SK-N-SH treated with all-trans-retinoic acid at 6 μM for 48 hours (cell line): ENCODE data around the gene ZNF143.

ENCODE experiments used
- ATAC-seq: fragments of 200-7000 bp; cut with Tn5 transposase; 3 replicates; pipeline ENCODE4 v1.9.1; 2020; ENCODE audit warnings: mild to moderate bottlenecking, moderate library complexity
- ARNTL ChIP-seq: fragments of 450-650 bp; formaldehyde crosslinking; IDR thresholded peaks from 2 replicates; pipeline ENCODE4 v1.5.0; 2020; ENCODE audit warnings: low read depth, mild to moderate bottlenecking, moderate library complexity, borderline replicate concordance
- BACH2 ChIP-seq: fragments of 250-450 bp; sonication (Bioruptor Pico); IDR thresholded peaks from 2 replicates; pipeline ENCODE4 v1.9.0; 2021; ENCODE audit warnings: mild to moderate bottlenecking, borderline replicate concordance
- CSDC2 ChIP-seq: fragments of 250-450 bp; sonication (Bioruptor Pico); IDR thresholded peaks from 2 replicates; pipeline ENCODE4 v1.5.0; 2020; ENCODE audit warnings: mild to moderate bottlenecking, moderate library complexity
- CSRNP3 ChIP-seq: fragments of 250-450 bp; sonication (Bioruptor Pico); IDR thresholded peaks from 2 replicates; pipeline ENCODE4 v1.5.1; 2021; ENCODE audit warnings: mild to moderate bottlenecking, moderate library complexity
- ESRRG ChIP-seq: fragments of 250-450 bp; sonication (Bioruptor Pico); IDR thresholded peaks from 2 replicates; pipeline ENCODE4 v1.6.1; 2021; ENCODE audit warnings: mild to moderate bottlenecking
- GLIS3 ChIP-seq: fragments of 250-450 bp; sonication (Bioruptor Pico); IDR thresholded peaks from 2 replicates; pipeline ENCODE4 v1.5.0; 2020; ENCODE audit warnings: mild to moderate bottlenecking, moderate library complexity
- ISL1 ChIP-seq: fragments of 250-450 bp; sonication (Bioruptor Pico); IDR thresholded peaks from 2 replicates; pipeline ENCODE4 v2.1.2; 2022; ENCODE audit warnings: mild to moderate bottlenecking, moderate library complexity
- OSR1 ChIP-seq: fragments of 250-450 bp; sonication (Bioruptor Pico); IDR thresholded peaks from 2 replicates; pipeline ENCODE4 v1.8.0; 2022; ENCODE audit warnings: moderate library complexity, mild to moderate bottlenecking, inconsistent platforms
- PATZ1 ChIP-seq: fragments of 250-450 bp; sonication (Bioruptor Pico); IDR thresholded peaks from 2 replicates; pipeline ENCODE4 v1.8.0; 2020; ENCODE audit warnings: mild to moderate bottlenecking, moderate library complexity, borderline replicate concordance
- PPARA ChIP-seq: fragments of 250-450 bp; sonication (Bioruptor Pico); IDR thresholded peaks from 2 replicates; pipeline ENCODE4 v1.5.0; 2020; ENCODE audit warnings: mild to moderate bottlenecking, borderline replicate concordance
- SNAI2 ChIP-seq: fragments of 250-450 bp; sonication (Bioruptor Pico); IDR thresholded peaks from 2 replicates; pipeline ENCODE4 v1.5.0; 2020; ENCODE audit warnings: mild to moderate bottlenecking, moderate library complexity
- TCF4 ChIP-seq: fragments of 250-450 bp; sonication (Bioruptor Pico); IDR thresholded peaks from 2 replicates; pipeline ENCODE4 v1.8.0; 2021; ENCODE audit warnings: mild to moderate bottlenecking, moderate library complexity, borderline replicate concordance
- TSHZ2 ChIP-seq: fragments of 250-450 bp; sonication (Bioruptor Pico); IDR thresholded peaks from 2 replicates; pipeline ENCODE4 v1.5.0; 2020; ENCODE audit warnings: mild to moderate bottlenecking, moderate library complexity
- ZC3H10 ChIP-seq: fragments of 250-450 bp; sonication (Bioruptor Pico); IDR thresholded peaks from 2 replicates; pipeline ENCODE4 v1.5.1; 2021; ENCODE audit warnings: mild to moderate bottlenecking, moderate library complexity
- ZFP3 ChIP-seq: fragments of 250-450 bp; sonication (Bioruptor Pico); IDR thresholded peaks from 2 replicates; pipeline ENCODE4 v1.5.0; 2020; ENCODE audit warnings: mild to moderate bottlenecking, moderate library complexity
- ZFP30 ChIP-seq: fragments of 450-650 bp; formaldehyde crosslinking; IDR thresholded peaks from 2 replicates; pipeline ENCODE4 v1.5.0; 2022; ENCODE audit warnings: mild to moderate bottlenecking, moderate library complexity
- ZNF565 ChIP-seq: fragments of 450-650 bp; formaldehyde crosslinking; conservative IDR thresholded peaks from 2 replicates; pipeline ENCODE4 v1.5.0; 2020; ENCODE audit warnings: low read depth, mild to moderate bottlenecking, moderate library complexity
- ZNF70 ChIP-seq: fragments of 450-650 bp; formaldehyde crosslinking; IDR thresholded peaks from 2 replicates; pipeline ENCODE4 v1.5.0; 2020; ENCODE audit warnings: mild to moderate bottlenecking, moderate library complexity

The ZNF143 gene

GRCh38 chr11:9530020-9530621 is 69.3 kb downstream of the ZNF143 start (continued):
- no peak for TF ChIP-seq PATZ1 (CRISPR knock-in tag)

GRCh38 chr11:9530901-9531625 is 70.3 kb downstream of the ZNF143 start:
- ATAC-seq = no peak
- TF ChIP-seq ZC3H10 (CRISPR knock-in tag) (no peak), ISL1 (no peak), TCF4 (CRISPR knock-in tag) (no peak), BACH2 (CRISPR knock-in tag) (no peak)

GRCh38 chr11:9533058-9533457 is 72.2 kb downstream of the ZNF143 start:
- no peak for ATAC-seq
- no peak for TF ChIP-seq GLIS3 (CRISPR knock-in tag)
- TF ChIP-seq ISL1 = no peak
- no peak for TF ChIP-seq CSRNP3 (CRISPR knock-in tag)
- TF ChIP-seq TSHZ2 (CRISPR knock-in tag) = no peak
- no peak for TF ChIP-seq OSR1 (CRISPR knock-in tag)
- TF ChIP-seq SNAI2 = no peak
- no peak for TF ChIP-seq ZFP30 (CRISPR knock-in tag)
- no peak for TF ChIP-seq PATZ1 (CRISPR knock-in tag)
- TF ChIP-seq PPARA (CRISPR knock-in tag) = no peak
- no peak for TF ChIP-seq ZFP3 (CRISPR knock-in tag)
- TF ChIP-seq ARNTL (CRISPR knock-in tag) = no peak
- TF ChIP-seq, all 23 proteins: peak for 0

- no peak for ATAC-seq
- TF ChIP-seq CSDC2 = no peak
- TF ChIP-seq ZFP30 (CRISPR knock-in tag) = no peak
- no peak for TF ChIP-seq SNAI2
- TF ChIP-seq ZNF565 = no peak
- no peak for TF ChIP-seq CSRNP3 (CRISPR knock-in tag)
- TF ChIP-seq ZNF70 (CRISPR knock-in tag) = no peak
- TF ChIP-seq PPARA (CRISPR knock-in tag) = no peak
- TF ChIP-seq TSHZ2 (CRISPR knock-in tag) = no peak
- no peak for TF ChIP-seq OSR1 (CRISPR knock-in tag)
- TF ChIP-seq ESRRG = no peak
- TF ChIP-seq ZC3H10 (CRISPR knock-in tag) = no peak
- TF ChIP-seq PATZ1 (CRISPR knock-in tag) = no peak
- TF ChIP-seq BACH2 (CRISPR knock-in tag) = no peak
Measured at GRCh38 chr11:9533736-9534473, 73.1 kb downstream of the ZNF143 start.
